Measurements from ENCODE around the gene ASMTL. TPM values are rescaled to one million over a fixed set of nuclear protein-coding genes. Genes with fewer than 3 reads are reported as not detected.
"Not testable (repeated sequence)": the region's sequence is repeated elsewhere in the genome, so short reads cannot be mapped to it uniquely, and the experiment has no call there.

The ASMTL gene
- total RNA-seq, 2 experiments from 2014 or later = 65.2 to 67.4 TPM

- intact Hi-C loops (cut with micrococcal nuclease) = no loop called here
- H3K4me1 Mint-ChIP-seq (ENCODE audit: low read depth) = no peaks in the 10 kb centered on the region
- peaks cover 58% of the 10 kb centered on the region for H3K36me3 Mint-ChIP-seq
- ChIA-PET POLR2A (no interaction called here), CTCF (no interaction called here)
- H3K9me3 Mint-ChIP-seq = peaks cover 21% of the 10 kb centered on the region
- H3K27ac Mint-ChIP-seq = no peak overlapping the region
- H3K4me3 Mint-ChIP-seq = no peak overlapping the region
- no peak for DNase-seq
- no peaks in the 10 kb centered on the region for H3K27me3 Mint-ChIP-seq
Measured at GRCh38 chrX:1419545-1420355, 33.0 kb downstream of the ASMTL start.

- POLR2A ChIA-PET = no interaction called here
- CTCF ChIA-PET = no interaction called here
- Mint-ChIP-seq H3K4me3 (no peak overlapping the region), H3K4me1 (ENCODE audit: low read depth) (no peaks in the 10 kb centered on the region), H3K36me3 (peaks cover 56% of the 10 kb centered on the region), H3K27ac (no peak overlapping the region), H3K9me3 (peaks cover 21% of the 10 kb centered on the region), H3K27me3 (no peaks in the 10 kb centered on the region)
- intact Hi-C loops (cut with micrococcal nuclease) = no loop called here
- no peak for DNase-seq
Measured at GRCh38 chrX:1418901-1419544, 33.7 kb downstream of the ASMTL start.

- no peak for DNase-seq
- POLR2A ChIA-PET = no interaction called here
- H3K4me1 Mint-ChIP-seq (ENCODE audit: low read depth) = no peaks in the 10 kb centered on the region
- no peaks in the 10 kb centered on the region for H3K27me3 Mint-ChIP-seq
- peaks cover 14% of the 10 kb centered on the region for H3K9me3 Mint-ChIP-seq
- intact Hi-C loops (cut with micrococcal nuclease) = no loop called here
- H3K36me3 Mint-ChIP-seq = peaks cover 55% of the 10 kb centered on the region
- no peak overlapping the region for H3K27ac Mint-ChIP-seq
- H3K4me3 Mint-ChIP-seq = no peak overlapping the region
- CTCF ChIA-PET = no interaction called here
Measured at GRCh38 chrX:1417921-1418771, 34.6 kb downstream of the ASMTL start.

- no peaks in the 10 kb centered on the region for H3K4me1 Mint-ChIP-seq (ENCODE audit: low read depth)
- no peak for DNase-seq
- CTCF ChIA-PET = no interaction called here
- no peak overlapping the region for H3K4me3 Mint-ChIP-seq
- intact Hi-C loops (cut with micrococcal nuclease) = no loop called here
- POLR2A ChIA-PET = no interaction called here
- no peak overlapping the region for H3K27ac Mint-ChIP-seq
- no peaks in the 10 kb centered on the region for H3K27me3 Mint-ChIP-seq
- peaks cover 7% of the 10 kb centered on the region for H3K9me3 Mint-ChIP-seq
- peaks cover 55% of the 10 kb centered on the region for H3K36me3 Mint-ChIP-seq
Measured at GRCh38 chrX:1416965-1417760, 35.5 kb downstream of the ASMTL start.

- Mint-ChIP-seq H3K27ac (no peak overlapping the region), H3K4me1 (ENCODE audit: low read depth) (no peaks in the 10 kb centered on the region)
Measured at GRCh38 chrX:1416327-1416784, 36.4 kb downstream of the ASMTL start.

GRCh38 chrX:1412551-1413161 is 40.1 kb downstream of the ASMTL start:
- DNase-seq = no peak
- Mint-ChIP-seq H3K4me3 (no peak overlapping the region), H3K27ac (no peak overlapping the region), H3K27me3 (no peaks in the 10 kb centered on the region), H3K9me3 (no peaks in the 10 kb centered on the region), H3K4me1 (ENCODE audit: low read depth) (no peaks in the 10 kb centered on the region), H3K36me3 (peaks cover 33% of the 10 kb centered on the region)
- CTCF ChIA-PET = no interaction called here
- intact Hi-C loops (cut with micrococcal nuclease) = no loop called here
- POLR2A ChIA-PET = no interaction called here

More at GRCh38 chrX:1416327-1416784, 36.4 kb downstream of the ASMTL start:
- intact Hi-C loops (cut with micrococcal nuclease) = no loop called here
- Mint-ChIP-seq H3K27me3 (no peaks in the 10 kb centered on the region), H3K4me3 (no peak overlapping the region), H3K9me3 (no peaks in the 10 kb centered on the region), H3K36me3 (peaks cover 54% of the 10 kb centered on the region)
- POLR2A ChIA-PET = no interaction called here
- no peak for DNase-seq
- CTCF ChIA-PET = no interaction called here

GRCh38 chrX:1411326-1411725 is 41.4 kb downstream of the ASMTL start:
- no peak for DNase-seq
- Mint-ChIP-seq H3K27me3 (no peaks in the 10 kb centered on the region), H3K27ac (no peak overlapping the region), H3K4me1 (ENCODE audit: low read depth) (no peaks in the 10 kb centered on the region), H3K4me3 (no peak overlapping the region), H3K36me3 (peaks cover 33% of the 10 kb centered on the region), H3K9me3 (no peaks in the 10 kb centered on the region)
- CTCF ChIA-PET = no interaction called here
- POLR2A ChIA-PET = no interaction called here
- intact Hi-C loops (cut with micrococcal nuclease) = no loop called here

GRCh38 chrX:1407035-1407434 is 45.7 kb downstream of the ASMTL start:
- CTCF ChIA-PET = no interaction called here
- H3K4me1 Mint-ChIP-seq (ENCODE audit: low read depth) = no peaks in the 10 kb centered on the region
- H3K36me3 Mint-ChIP-seq = peaks cover 10% of the 10 kb centered on the region
- POLR2A ChIA-PET = no interaction called here
- DNase-seq = no peak
- no peaks in the 10 kb centered on the region for H3K27me3 Mint-ChIP-seq
- intact Hi-C loops (cut with micrococcal nuclease) = no loop called here
- no peak overlapping the region for H3K27ac Mint-ChIP-seq
- H3K9me3 Mint-ChIP-seq = no peaks in the 10 kb centered on the region
- no peak overlapping the region for H3K4me3 Mint-ChIP-seq

- intact Hi-C loops (cut with micrococcal nuclease); H3K27me3 Mint-ChIP-seq; POLR2A ChIA-PET; H3K9me3 Mint-ChIP-seq; H3K4me1 Mint-ChIP-seq (ENCODE audit: low read depth); H3K4me3 Mint-ChIP-seq; H3K36me3 Mint-ChIP-seq; DNase-seq; H3K27ac Mint-ChIP-seq; CTCF ChIA-PET: not testable (repeated sequence)
Measured at GRCh38 chrX:1405769-1406168, 46.9 kb downstream of the ASMTL start.

GRCh38 chrX:1403867-1404266 is 48.8 kb downstream of the ASMTL start:
- H3K27ac Mint-ChIP-seq; H3K36me3 Mint-ChIP-seq; H3K9me3 Mint-ChIP-seq; DNase-seq; intact Hi-C loops (cut with micrococcal nuclease); POLR2A ChIA-PET; H3K27me3 Mint-ChIP-seq; H3K4me3 Mint-ChIP-seq; H3K4me1 Mint-ChIP-seq (ENCODE audit: low read depth); CTCF ChIA-PET: not testable (repeated sequence)

GRCh38 chrX:1403228-1403627 is 49.5 kb downstream of the ASMTL start:
- POLR2A ChIA-PET = no interaction called here
- DNase-seq = no peak
- Mint-ChIP-seq H3K4me3 (no peak overlapping the region), H3K4me1 (ENCODE audit: low read depth) (no peaks in the 10 kb centered on the region), H3K9me3 (no peaks in the 10 kb centered on the region), H3K27me3 (no peaks in the 10 kb centered on the region), H3K36me3 (peaks cover 8% of the 10 kb centered on the region), H3K27ac (no peak overlapping the region)
- intact Hi-C loops (cut with micrococcal nuclease) = no loop called here
- CTCF ChIA-PET = no interaction called here
